ENCODE results near the gene LGMN.

The LGMN gene

DNA sequence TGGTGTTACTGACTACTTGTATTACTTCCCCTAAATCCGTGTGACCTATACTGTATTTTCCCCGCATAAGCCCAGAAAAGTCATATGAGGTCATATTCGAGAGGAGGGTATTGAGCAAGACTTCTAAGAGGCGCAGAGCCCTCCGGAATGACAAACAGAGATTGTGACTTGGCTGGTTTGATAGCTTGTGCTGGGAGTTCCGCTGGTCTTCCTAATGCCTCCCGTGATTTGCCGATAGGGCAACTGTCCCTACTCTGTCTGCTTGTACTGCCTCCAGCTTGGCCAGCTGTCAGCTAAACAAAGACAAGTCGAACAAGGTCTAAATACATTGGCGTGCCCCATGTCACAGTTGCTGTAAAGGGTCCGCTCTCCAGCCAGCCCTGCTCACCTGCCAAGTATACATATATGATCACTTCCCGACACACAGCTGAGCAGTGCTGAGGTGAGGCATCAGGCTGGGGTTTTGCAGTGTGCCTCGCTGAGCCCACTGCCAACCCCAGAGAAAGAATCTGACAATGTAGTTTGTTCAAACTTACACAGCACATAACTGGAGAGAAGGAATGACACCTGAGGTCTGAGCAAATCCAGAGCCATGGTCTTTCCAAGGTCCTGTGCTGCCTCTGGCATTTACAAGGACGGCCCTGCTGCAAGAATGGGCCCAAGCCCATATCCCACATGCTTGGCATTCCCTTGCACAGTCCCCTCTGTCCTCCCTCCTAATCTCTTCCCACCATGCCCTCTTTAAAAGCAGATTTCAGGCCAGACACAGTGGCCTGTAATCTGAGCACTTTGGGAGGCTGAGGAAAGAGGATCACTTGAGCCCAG, 23.7 kb downstream of the LGMN start:
- no peak for DNase-seq

DNA sequence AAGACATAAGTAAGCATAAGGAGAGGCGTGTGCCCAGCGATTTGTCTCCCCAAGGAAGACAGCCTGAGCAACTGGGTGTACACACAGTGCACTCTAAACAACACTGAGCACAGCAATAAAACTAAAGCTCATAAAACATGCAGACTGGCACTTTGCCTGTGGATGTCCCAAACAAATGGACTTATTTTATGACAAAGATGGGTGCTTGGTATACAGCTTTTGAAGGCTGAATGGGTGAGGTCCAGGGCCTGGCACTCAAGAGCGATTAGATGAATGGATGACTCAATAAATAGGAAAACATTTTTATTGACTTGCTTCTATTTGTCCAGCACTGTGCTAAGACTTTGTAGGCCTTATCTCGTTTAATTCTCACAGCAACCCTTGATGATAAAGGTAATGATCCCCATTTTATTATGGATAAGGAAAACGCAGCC, 28.5 kb downstream of the LGMN start:
- DNase-seq = no peak

- DNase-seq = no peak
Measured at GRCh38 chr14:92719421-92719820, 29.0 kb downstream of the LGMN start.

DNA sequence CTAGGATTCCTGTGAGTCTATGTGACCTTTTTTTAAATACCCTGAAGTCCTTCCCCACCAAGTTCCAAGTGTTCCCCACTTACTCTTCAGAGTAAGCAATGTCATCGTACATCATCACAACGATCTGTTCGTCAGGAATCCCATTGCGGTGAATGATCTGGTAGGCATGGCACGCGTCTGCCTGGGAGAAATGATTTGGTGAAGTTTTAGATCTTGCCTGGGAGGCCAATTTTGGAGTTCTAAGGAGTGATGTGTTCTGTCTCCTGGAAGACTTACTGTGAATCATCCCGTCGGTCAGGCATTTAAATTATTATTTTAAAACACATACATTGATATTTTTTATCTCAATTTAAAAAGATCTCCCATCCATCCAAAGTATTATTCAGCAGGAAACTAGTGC, 29.8 kb downstream of the LGMN start:
- DNase-seq = no peak

DNA sequence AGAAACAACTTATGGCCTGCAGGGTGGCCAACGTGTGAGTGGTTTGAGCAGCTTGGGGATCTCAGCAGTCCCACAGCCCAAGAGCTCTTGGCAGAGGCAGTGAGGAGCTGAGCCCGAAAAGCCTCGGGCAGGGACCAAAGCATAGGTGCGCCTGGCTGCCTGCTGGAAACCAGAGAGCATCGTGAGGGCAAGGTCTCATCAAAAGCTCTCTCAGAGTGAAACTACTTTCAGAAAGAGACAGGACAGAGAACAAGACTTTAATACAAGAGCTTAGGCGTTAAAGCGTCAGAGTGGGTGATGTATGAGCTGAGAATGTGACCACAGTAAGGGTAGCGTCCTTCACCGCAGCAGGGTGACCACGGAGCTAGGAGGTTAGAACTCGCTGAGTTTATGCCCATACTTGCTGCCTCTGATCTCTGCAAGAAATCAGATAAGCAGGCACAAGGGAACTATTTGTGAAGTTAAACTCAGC, 30.8 kb downstream of the LGMN start:
- DNase-seq = no peak

GRCh38 chr14:92716131-92716530, 32.3 kb downstream of the LGMN start:
- DNase-seq = no peak

DNA sequence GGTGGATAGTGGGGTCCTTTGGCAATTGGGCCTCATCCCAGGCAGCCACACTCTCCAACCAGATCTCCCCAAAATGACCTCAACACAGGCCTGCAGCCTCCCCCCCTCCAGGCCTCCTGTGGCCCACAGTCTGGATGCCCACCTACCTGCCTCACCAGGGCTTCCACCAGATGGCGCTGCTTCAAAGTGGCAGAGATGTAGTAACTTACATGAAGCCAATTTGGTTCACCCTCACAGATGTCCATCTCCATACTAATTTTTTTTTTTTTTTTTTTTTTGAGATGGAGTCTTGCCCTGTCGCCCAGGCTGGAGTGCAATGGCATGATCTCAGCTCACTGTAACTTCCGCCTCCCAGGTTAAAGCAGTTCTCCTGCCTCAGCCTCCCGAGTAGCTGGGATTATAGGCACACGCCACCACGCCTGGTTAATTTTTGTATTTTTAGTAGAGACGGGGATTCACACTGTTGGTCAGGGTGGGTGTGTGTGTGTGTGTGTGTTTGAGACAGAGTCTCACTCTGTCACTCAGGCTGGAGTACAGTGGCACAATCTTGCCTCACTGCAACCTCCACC, 33.6 kb downstream of the LGMN start:
- peak; percentile 82 for DNase-seq

DNA sequence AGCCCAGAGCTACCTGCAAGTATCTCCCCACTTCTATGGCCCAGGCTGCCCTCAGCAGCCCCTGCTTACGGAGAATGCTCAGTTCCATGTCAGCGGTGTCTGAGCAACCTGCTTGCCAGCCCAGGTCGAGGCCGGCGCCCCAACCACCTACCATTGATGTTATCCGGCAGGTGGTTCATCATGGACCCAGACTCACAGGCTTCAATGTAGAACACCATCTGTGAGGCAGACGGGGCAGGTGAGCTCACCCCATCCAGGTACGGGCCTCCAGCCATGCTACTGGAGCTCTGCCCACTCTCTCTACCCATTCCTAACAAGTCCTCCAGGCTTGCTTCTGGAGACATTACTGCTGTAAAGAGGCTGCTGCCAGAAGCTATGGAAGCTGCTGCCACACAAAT, 35.8 kb downstream of the LGMN start:
- DNase-seq = no peak

GRCh38 chr14:92711976-92712653, 36.3 kb downstream of the LGMN start:
- DNase-seq = no peak

- no peak for DNase-seq
Measured at GRCh38 chr14:92710001-92710341, 38.5 kb downstream of the LGMN start.

DNA sequence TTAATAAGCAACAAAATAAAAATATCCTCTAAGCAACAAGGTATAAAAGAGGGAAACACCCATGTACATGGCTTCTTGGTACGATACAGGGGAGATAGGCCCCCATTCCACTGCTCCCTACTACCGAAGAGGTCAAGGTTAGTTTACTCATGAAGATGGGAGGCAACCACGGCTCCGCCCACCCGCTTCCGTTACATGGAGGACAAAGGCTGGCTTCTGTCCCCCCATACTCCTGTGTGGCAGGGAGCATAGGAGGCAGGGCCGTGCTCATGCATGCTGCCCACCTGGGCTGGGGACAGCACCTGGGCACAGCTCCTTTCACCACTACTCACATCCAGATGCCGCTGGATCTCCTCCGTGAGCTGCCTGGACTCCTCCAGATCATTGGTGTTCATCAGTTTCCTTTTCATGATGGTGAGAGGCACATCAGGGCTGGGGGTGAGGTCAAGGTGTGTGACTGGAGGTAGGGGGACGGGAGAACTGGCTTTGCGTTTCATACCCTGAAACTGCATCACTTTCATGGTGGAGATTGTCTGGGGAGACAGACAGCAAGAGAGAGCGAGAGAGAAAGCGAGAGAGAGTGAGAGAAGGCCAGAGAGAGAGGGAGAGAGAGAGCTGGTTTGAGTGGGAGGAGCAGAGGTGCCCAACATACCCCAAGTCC, 39.0 kb downstream of the LGMN start:
- DNase-seq = no peak

- DNase-seq = no peak
Measured at GRCh38 chr14:92706386-92706785, 42.0 kb downstream of the LGMN start.

DNA sequence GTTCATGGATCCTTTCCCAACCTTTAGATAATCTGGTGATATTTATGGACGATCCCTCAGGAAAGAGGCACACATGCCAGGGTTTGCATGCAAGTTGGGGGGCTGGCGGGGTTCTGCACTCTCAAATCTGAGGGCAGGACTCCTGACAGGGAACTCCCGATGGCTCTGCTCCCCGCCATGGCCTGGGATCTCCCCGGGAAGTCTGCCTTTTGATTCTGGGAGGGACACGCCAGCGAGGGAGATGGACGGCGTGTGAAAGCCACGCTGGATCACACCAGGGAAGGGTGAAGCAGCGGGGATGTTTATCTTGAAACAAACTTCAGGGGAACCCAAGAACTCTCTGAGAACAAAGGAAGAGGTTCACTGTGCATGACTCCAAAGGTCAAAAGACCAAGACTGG, 43.6 kb downstream of the LGMN start:
- DNase-seq = no peak

- DNase-seq = no peak
Measured at GRCh38 chr14:92704036-92704804, 44.2 kb downstream of the LGMN start.

DNA sequence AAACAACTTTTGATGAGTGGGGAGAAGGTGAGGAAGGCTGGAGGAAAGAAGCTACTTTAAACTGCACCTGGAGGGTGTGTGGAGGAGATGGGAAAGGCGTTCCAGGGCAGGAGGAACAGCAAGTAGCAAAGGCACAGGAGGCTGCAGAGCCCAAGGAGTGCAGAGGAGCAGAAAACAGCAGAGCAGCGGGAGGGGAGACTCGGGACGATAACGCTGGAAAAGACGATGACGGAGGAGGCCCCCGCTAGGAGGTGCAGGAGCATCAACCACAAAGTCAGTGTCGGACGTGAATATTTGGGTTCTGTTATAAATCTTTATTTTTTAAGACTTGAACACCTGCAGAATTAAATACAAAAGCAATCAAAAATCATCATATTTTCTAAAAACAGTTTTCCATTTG, 44.9 kb downstream of the LGMN start:
- DNase-seq = no peak

DNA sequence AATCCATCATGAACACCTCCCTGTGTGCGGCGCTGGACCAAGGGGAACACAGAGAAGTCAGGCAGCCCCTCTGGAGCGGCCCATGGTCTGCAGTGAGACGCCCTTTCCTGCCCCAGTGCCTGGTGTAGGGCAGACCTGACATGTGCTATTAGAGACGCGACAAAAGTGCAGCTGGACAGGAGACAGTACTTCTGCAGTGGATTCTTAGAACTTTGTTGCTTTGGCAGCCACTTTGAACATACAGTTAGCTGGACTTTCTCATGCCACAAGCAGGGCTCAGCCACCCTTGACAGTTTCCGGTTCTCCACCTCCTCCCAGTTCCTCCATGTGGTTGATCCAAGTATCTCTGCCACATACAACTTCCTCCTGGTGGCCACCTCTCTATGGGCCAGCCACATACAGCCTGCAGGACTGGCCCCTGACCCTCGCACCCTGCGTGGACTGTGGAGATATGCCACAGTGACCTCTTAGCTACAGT, 45.9 kb downstream of the LGMN start:
- no peak for DNase-seq

DNA sequence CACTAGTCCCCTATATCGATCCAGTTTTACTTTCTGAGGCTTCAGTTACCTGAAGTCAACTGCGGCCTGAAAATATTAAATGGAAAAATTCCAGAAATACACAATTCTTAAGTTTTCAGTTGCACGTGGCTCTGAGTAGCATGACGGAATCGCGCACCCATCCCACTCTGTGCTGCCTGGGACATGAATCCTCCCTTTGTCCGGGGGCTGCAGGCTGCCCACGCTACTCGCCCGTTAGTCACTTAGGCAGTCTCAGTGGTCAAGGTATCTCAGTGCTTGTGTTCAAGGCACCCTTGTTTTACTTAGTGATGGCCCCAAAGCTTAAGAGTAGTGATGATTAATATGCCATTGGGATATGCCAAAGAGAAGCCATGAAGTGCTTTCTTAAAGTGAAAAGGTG, 46.6 kb downstream of the LGMN start:
- no peak for DNase-seq

- no peak for DNase-seq
Measured at GRCh38 chr14:92698393-92698792, 50.0 kb downstream of the LGMN start.

DNA sequence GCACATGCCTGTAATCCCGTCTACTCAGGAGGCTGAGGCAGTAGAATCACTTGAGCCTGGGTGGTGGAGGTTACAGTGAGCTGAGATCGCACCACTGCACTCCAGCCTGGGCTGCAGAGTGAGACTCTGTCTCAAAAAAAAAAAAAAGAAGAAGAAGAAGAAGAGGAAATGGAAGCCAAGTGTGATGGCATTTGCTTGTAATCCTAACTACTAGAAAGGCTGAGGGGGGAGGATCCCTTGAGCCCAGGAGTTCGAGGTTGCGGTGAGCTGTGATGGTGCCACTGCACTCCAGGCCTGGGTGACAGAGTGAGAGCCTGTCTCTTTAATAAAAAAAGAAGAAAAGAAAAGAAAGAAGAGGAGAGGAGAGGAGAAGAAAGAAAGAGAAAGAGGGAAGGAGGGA, 52.1 kb downstream of the LGMN start:
- no peak for DNase-seq

GRCh38 chr14:92695562-92695961, 52.9 kb downstream of the LGMN start:
- DNase-seq = no peak

DNA sequence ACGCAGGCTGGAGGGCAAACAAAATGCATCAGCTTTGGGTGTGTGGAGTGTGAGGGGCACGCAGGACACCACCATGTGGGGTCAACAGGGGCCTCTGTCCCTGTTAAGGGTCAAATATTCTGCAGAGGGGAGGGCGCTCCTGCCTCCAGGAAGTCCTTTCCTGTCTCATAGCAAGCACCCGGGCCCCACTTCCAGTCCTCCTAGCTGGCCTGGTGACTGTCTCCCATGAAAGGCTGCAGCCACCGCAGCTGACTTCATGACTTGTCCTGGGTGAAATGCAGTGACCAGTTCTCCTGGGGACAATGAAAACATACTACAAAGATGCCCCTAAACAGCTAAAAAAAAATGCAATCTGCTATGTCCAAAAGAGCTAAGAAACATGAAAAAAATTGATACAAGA, 53.6 kb downstream of the LGMN start:
- no peak for DNase-seq

DNA sequence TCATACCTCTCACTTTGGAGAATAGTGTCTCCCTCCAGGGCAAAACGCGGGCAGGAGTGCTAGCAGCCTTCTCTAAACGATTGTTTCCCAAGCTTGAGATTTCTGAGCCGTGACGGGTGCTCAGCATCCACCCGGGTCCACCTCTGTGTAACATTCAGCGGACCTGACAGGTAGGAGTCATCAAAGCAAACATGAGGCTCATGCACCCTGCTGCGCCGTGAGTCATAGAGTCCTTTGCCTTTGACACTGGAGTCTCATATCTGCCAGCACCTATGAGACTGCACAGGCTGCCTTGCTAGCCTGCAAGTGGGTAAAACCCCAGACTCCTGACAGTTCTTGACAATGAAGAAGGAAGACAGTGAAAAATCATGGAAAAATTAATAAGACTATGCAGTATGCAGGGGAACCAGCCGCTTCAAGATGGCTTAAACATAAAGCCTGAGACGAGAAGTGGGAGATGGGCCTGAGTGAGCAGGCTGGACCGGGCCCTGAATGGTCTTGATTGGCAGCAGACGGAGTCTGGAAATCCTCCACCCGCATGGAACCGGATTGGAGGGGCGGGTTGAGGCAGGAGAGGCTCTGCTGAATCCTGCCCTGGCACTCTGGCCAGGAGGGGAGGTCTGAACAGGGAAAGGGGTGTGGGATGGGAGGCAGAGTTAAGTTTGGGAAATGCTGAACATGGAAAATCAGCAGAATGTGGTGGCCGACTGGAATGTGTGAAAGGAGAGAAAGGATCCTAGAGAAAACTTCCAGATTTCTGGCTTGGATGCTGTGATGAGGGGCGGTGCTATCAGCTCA, 54.2 kb downstream of the LGMN start:
- DNase-seq = no peak

All from NCI-H82 (cell line).